CD4-positive, alpha-beta T cell (primary cell): ENCODE results near the gene PRSS48. TPM values are rescaled to one million over a fixed set of nuclear protein-coding genes. Genes with fewer than 3 reads are reported as not detected.

Experiments used
- ATAC-seq: fragments of 200-7000 bp; cut with Tn5 transposase; one replicate; pipeline ENCODE4 v1.10.0; 2022; ENCODE audit warnings: mild to moderate bottlenecking; ENCODE audit not compliant: poor library complexity
- CTCF ChIA-PET: fragments of 350-600 bp; sonication (Branson Sonifier 250); formaldehyde crosslinking; loops from one replicate; lab custom pipeline; 2021; ENCODE audit warnings: antibody characterized with exemption, inconsistent platforms; lab: Charles Lee
- POLR2A ChIA-PET: fragments of 350-600 bp; sonication (Branson Sonifier 250); formaldehyde crosslinking; loops from one replicate; lab custom pipeline; 2021; ENCODE audit warnings: antibody characterized with exemption, inconsistent platforms; lab: Charles Lee
- DNase-seq, 14 experiments: peaks; one replicate each; pipeline ENCODE4 v3.0.0-alpha.2; 2013 to 2020; ENCODE audit warnings: mixed read lengths in 2 of 14
- H3K27ac ChIP-seq, 2 donors: one replicate each; pipeline versions ENCODE4 v1.5.1 to v1.7.0; 2013; ENCODE audit warnings: low read length in 2 of 2, low read depth in 1 of 2, mild to moderate bottlenecking in 1 of 2
- H3K27me3 ChIP-seq, 2 experiments: 1 replicate in 1 of 2; 2 replicates in 1 of 2; pipeline versions ENCODE4 v1.6.1 to v1.7.0; 2013; ENCODE audit warnings: low read length in 2 of 2, control low read depth in 1 of 2, mild to moderate bottlenecking in 1 of 2, moderate library complexity in 1 of 2; ENCODE audit not compliant: insufficient read depth in 2 of 2, control insufficient read depth in 1 of 2
- H3K36me3 ChIP-seq: one replicate; pipeline ENCODE4 v1.6.1; 2013; ENCODE audit warnings: low read length, control low read depth; ENCODE audit not compliant: insufficient read depth
- H3K4me1 ChIP-seq: one replicate; pipeline ENCODE4 v1.6.1; 2013; ENCODE audit warnings: low read length, control low read depth; ENCODE audit not compliant: insufficient read depth
- H3K4me3 ChIP-seq: one replicate; pipeline ENCODE4 v1.5.1; 2013; ENCODE audit warnings: mild to moderate bottlenecking, low read length, moderate library complexity
- H3K9me3 ChIP-seq, 2 experiments: 1 replicate in 1 of 2; 2 replicates in 1 of 2; pipeline versions ENCODE4 v1.6.1 to v1.7.0; 2013; ENCODE audit warnings: low read length in 2 of 2, mild to moderate bottlenecking in 2 of 2, control low read depth in 1 of 2, moderate library complexity in 1 of 2; ENCODE audit not compliant: control insufficient read depth in 1 of 2, insufficient read depth in 1 of 2
- H3K27ac Mint-ChIP-seq: one replicate; pipeline ENCODE4 v1.8.0; 2020; ENCODE audit warnings: mixed read lengths
- H3K27me3 Mint-ChIP-seq: one replicate; pipeline ENCODE4 v1.8.0; 2021; ENCODE audit warnings: mixed read lengths
- H3K36me3 Mint-ChIP-seq: one replicate; pipeline ENCODE4 v1.8.0; 2021; ENCODE audit warnings: low read depth, mixed read lengths
- H3K4me1 Mint-ChIP-seq: one replicate; pipeline ENCODE4 v1.8.0; 2021; ENCODE audit warnings: low read depth, mixed read lengths
- H3K4me3 Mint-ChIP-seq: one replicate; pipeline ENCODE4 v1.8.0; 2020; ENCODE audit warnings: mild to moderate bottlenecking, mixed read lengths
- H3K9me3 Mint-ChIP-seq: one replicate; pipeline ENCODE4 v1.8.0; 2020; ENCODE audit warnings: mixed read lengths
- CTCF ChIP-seq: fragments of 200-600 bp; IDR thresholded peaks from one replicate; pipeline ENCODE4 v1.8.0; 2022; ENCODE audit warnings: antibody characterized with exemption, mild to moderate bottlenecking
- intact Hi-C, 2 experiments: fragments of 100-400 bp; cut with DNase I in 1 of 2; cut with micrococcal nuclease in 1 of 2; formaldehyde crosslinking; loops; one replicate each; pipeline versions ENCODE4 v1.15.1 to v1.9.0; 2023 to 2025; cut with DNase I, micrococcal nuclease
- total RNA-seq, 174 experiments: library from RNA in 2 of 174; stranded (reverse) in 2 of 174; gene quantifications; one replicate each; pipeline ENCODE4 v1.2.3 and lab custom pipeline; 2021 to 2026

Gene PRSS48
- total RNA-seq, 2 experiments from 2014 or later: not detected

GRCh38 chr4:151242305-151242704, 34.7 kb upstream of the PRSS48 start:
- peaks cover 3% of the 10 kb centered on the region in 2 experiments for H3K27me3 ChIP-seq
- Mint-ChIP-seq H3K27me3 (peaks cover 42% of the 10 kb centered on the region), H3K4me3 (no peak overlapping the region), H3K4me1 (no peaks in the 10 kb centered on the region), H3K9me3 (no peaks in the 10 kb centered on the region), H3K27ac (no peak overlapping the region), H3K36me3 (no peaks in the 10 kb centered on the region)
- no peak overlapping the region for H3K4me3 ChIP-seq
- intact Hi-C loops: no loop called here
- ATAC-seq (no peak), DNase-seq (no peak)
- TF ChIP-seq CTCF: no peak
- no peak overlapping the region for H3K27ac ChIP-seq
- H3K9me3 ChIP-seq: no peaks in the 10 kb centered on the region
- H3K36me3 ChIP-seq: no peaks in the 10 kb centered on the region
- H3K4me1 ChIP-seq: no peaks in the 10 kb centered on the region
- ChIA-PET POLR2A (no interaction called here), CTCF (no interaction called here)

- Mint-ChIP-seq H3K27ac (no peak overlapping the region), H3K9me3 (no peaks in the 10 kb centered on the region), H3K4me1 (no peaks in the 10 kb centered on the region), H3K4me3 (no peak overlapping the region), H3K36me3 (no peaks in the 10 kb centered on the region), H3K27me3 (peaks cover 11% of the 10 kb centered on the region)
- no peak for TF ChIP-seq CTCF
- H3K27ac ChIP-seq: no peak overlapping the region
- H3K9me3 ChIP-seq: no peaks in the 10 kb centered on the region
- DNase-seq: no peak
- no peaks in the 10 kb centered on the region for H3K36me3 ChIP-seq
- no peaks in the 10 kb centered on the region for H3K4me1 ChIP-seq
- intact Hi-C loops: no loop called here
- H3K4me3 ChIP-seq: no peak overlapping the region
- ChIA-PET POLR2A (no interaction called here), CTCF (no interaction called here)
- ATAC-seq: no peak
- no peaks in the 10 kb centered on the region for H3K27me3 ChIP-seq
Observed at GRCh38 chr4:151246742-151247141, 30.2 kb upstream of the PRSS48 start.

- H3K27me3 Mint-ChIP-seq: peaks cover 7% of the 10 kb centered on the region
- TF ChIP-seq CTCF: no peak
- no peaks in the 10 kb centered on the region for H3K9me3 ChIP-seq
- no peak for ATAC-seq
- intact Hi-C loops: no loop called here
- no peaks in the 10 kb centered on the region for H3K9me3 Mint-ChIP-seq
- H3K27ac ChIP-seq: no peak overlapping the region
- POLR2A ChIA-PET: no interaction called here
- H3K36me3 ChIP-seq: no peaks in the 10 kb centered on the region
- H3K4me3 Mint-ChIP-seq: no peak overlapping the region
- H3K36me3 Mint-ChIP-seq: no peaks in the 10 kb centered on the region
- H3K4me1 Mint-ChIP-seq: no peaks in the 10 kb centered on the region
- H3K4me3 ChIP-seq: no peak overlapping the region
- H3K27me3 ChIP-seq: no peaks in the 10 kb centered on the region
- H3K4me1 ChIP-seq: no peaks in the 10 kb centered on the region
- CTCF ChIA-PET: no interaction called here
- no peak overlapping the region for H3K27ac Mint-ChIP-seq
- DNase-seq: no peak
Observed at GRCh38 chr4:151247395-151247794, 29.6 kb upstream of the PRSS48 start.
